Stimulated activated CD4-positive, alpha-beta T cell treated with anti-CD3 and anti-CD28 coated beads, TNF-alpha, amount 100 ng/mL, for 1 hour (primary cell): Measurements from ENCODE around the gene MFSD1.

Experiments
- DNase-seq, 3 donors: peaks; one replicate each; pipeline ENCODE4 v3.0.0-alpha.2; 2020; ENCODE audit warnings: low read depth in 3 of 3, low spot score in 1 of 3

The MFSD1 gene

DNA sequence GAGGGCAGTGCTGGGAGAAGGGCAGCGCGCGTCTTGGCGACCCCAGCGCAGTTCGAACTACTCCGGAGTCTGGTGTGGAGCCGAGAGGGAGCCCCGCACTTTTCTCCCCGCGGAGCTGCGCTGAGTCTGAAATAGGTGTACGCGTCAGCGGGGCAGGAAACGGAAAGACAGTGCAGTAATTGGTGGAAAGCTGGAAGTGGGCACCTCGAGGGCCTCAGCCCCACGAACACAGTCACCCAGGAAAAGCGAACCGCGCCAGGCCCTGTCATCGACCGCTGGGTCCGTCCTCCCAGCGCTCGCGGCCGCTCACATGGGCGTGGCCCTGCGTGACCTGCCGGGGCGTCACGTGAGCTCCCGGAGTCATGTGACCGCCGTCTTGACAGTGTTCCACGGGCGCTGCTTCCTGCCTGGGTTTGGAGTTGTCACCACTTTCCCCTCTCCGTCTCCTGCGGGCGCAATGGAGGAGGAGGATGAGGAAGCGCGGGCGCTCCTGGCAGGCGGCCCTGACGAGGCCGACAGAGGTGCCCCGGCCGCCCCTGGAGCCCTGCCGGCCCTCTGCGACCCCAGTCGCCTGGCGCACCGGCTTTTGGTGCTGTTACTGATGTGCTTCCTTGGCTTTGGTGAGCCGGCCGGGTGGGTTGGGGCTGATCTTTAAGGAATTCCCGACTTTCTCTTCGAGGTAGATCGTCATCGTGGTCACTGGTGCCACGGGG, at the start of gene MFSD1:
Gene MFSD1, plus strand, starts transcription at position 359 of the 713 bp plus-strand sequence. Its CDS starts 99 bp downstream, at position 458.
- peak; percentile 66 to 70 (median 68) for DNase-seq

GRCh38 chr3:158753854-158754253, 48.0 kb upstream of the MFSD1 start:
- no peak for DNase-seq

DNA sequence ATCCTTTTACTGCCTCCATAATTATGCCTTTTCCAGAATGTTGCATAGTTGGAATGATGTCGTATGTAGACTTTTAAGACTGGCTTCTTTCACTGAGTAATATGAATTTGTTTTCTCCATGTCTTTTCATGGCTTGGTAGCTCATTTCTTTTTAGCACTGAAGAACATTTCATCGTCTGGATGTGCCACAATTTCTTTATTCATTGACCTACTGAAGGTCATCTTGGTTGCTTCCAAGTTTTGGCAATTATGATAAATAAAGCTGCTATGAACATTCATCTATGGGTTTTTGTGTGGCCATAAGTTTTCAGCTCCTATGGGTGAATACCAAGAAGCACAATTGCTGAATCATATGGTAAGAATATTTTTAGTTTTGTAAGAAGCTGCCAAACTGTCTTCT, 46.4 kb upstream of the MFSD1 start:
- DNase-seq, result no peak

DNA sequence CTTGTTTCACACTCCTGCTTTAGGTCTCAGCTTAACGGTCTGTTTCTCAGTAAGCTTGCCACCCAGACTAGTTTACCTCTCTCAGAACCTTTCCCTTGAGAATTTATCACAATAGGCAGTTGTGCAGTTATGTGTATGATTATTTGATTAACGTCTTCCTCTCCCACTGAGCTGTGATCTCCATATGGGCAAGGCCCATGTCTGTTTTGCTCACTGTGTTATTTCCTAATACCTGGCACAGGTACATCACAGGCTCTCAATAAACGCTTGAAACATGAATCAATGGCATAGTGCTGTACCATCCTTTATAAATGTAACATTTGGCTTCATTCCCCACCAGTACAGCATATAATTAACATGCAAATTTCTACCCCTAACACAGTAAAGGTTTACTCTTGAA, 40.5 kb upstream of the MFSD1 start:
- DNase-seq, result no peak

DNA sequence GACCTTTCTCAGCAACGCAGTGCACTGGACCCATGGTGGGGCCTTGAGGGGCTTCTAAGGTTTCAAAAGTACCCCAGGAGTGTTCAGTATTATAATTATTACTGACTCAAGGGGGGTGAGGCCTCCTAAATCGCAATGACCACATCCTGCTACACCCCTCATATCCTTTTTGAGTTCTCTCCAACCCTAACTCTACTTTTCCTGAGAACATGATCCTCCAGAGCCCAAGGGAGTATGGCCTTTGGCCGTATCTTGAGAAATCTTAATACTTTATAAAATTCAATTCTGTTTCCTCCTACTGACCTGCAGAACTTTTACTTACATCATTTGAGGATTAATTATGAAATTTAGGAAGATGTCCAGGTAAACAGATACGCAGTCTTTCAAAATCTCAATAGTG, 39.2 kb upstream of the MFSD1 start:
- DNase-seq, result no peak

GRCh38 chr3:158763421-158763820, 38.4 kb upstream of the MFSD1 start:
- DNase-seq, result no peak

- no peak for DNase-seq
Measured at GRCh38 chr3:158765518-158766205, 36.2 kb upstream of the MFSD1 start.

DNA sequence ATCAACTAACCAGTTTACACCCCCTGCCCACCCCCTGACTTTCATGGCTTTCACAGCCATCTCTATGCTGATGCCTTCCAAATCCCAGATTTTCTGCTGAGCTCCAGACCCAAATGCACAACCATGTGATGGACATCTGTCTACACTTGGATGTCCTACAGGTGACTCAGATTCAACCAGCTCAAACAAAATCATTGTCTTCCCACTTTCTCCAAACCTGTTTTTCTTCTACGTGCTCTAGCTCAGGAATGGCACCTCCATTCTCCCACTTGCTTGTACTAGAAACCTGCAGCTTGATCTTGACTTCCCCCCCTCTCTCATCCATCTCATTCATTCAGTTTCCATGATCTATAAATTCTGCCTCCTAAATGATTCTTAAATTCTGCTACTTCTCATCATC, 35.5 kb upstream of the MFSD1 start:
- DNase-seq, result no peak

- DNase-seq, result no peak
Measured at GRCh38 chr3:158768361-158768787, 33.5 kb upstream of the MFSD1 start.

DNA sequence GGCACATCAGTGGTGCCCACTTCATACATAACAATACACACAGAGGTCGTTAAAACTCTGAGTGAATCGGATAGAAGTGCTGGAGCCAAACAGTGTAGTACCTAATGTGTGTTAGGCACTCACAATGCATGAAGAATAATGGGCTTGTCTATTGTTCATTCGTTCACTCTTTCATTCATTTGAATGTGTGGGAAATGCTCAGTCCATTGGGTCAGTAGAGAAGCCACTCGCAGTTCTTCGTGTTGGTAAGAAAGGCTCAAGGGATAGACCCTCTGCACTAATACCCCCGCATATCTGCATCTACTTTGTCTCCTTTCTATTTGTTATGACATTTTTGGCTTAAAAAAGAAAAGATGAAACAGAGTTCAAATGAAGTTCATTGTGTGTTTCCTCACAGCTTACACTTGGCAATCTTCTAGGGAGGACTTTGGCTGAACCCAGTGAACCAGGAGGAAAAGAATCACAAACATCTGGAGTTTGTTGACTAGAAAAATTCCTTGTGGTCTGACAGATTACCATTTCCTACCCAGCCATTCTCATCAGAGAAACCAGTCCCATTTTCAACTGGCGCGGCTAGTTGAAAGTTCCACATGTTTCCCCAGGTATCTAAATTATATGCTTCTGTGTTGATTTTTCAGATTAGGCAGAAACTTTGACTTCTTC, 32.8 kb upstream of the MFSD1 start:
- no peak for DNase-seq

DNA sequence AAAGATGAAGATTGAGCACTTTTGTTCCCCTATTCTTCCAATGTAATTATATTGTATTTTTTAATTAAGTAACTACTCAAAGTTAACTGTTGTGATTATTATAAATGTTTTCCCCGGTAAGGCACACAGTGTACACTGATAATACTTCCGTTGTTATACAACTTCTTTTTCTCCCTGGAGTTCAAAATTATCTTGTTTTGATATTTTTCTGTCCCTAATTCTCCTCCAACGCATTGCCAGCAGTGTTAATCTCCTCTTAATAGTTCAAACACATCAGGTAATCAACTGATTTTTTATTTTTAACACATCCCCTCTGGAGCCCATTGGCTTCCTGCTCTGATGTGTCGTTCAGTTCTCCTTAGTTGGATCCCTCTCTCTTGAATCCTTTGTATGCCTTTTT, 32.3 kb upstream of the MFSD1 start:
- no peak for DNase-seq

DNA sequence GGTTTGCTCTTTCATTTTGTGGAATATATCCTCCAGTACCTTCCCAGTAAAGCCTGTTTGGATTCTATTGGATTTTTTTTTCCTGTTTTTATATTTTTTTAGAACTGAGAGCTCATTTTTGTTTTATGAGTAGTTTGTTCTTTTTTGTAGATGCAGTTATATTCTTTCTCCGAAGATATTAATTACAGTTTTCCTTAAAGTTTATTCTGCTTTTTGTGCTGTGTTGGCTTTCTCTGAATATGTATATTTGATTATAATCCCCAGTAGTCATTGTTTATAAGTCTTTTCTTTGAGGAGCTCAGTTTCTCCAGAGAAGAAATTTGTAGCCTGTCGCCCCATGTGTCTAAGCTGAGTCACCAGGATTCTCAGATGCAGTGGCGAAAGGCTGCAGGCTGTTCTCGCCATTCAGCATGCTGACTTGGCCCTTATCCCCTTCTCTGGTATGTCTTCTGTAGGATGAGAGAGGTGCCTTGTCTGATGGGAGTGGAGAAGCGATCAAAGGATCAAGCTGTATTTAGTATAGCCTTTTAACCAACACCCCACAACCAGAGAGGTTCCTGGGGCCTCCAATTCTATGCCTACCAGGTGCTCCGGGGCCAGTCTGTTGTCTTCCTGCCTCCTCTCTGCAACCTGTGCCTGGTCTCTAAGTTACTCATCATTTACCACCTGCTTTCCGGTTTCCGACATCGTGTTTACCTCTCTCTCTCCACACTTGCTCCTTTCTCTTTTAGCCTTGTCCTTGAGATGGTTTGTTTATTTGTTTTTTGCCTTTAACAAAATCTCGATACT, 31.7 kb upstream of the MFSD1 start:
- DNase-seq, result no peak

GRCh38 chr3:158770741-158771350, 31.0 kb upstream of the MFSD1 start:
- DNase-seq, result no peak

GRCh38 chr3:158771577-158771976, 30.3 kb upstream of the MFSD1 start:
- no peak for DNase-seq

DNA sequence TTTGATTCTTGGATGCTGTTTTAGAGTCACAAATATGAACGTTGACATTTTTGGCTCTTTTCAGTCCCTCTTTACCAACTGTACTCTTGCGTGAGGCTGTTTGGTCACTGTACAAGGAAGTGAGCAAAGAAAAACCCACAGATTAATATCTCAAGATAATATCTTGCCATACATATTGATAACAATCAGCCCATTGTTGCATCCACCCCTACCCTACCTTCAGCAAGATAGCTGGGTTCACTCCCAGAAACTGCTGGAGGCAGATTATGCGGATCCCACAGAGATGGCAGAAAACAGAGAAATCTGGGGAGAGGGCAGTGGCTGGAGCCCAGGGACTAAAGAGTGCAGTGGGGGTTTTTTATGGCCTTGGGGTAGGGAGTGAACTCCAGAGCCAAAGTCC, 29.9 kb upstream of the MFSD1 start:
- DNase-seq, result no peak

- DNase-seq, result no peak
Measured at GRCh38 chr3:158773166-158773565, 28.7 kb upstream of the MFSD1 start.

DNA sequence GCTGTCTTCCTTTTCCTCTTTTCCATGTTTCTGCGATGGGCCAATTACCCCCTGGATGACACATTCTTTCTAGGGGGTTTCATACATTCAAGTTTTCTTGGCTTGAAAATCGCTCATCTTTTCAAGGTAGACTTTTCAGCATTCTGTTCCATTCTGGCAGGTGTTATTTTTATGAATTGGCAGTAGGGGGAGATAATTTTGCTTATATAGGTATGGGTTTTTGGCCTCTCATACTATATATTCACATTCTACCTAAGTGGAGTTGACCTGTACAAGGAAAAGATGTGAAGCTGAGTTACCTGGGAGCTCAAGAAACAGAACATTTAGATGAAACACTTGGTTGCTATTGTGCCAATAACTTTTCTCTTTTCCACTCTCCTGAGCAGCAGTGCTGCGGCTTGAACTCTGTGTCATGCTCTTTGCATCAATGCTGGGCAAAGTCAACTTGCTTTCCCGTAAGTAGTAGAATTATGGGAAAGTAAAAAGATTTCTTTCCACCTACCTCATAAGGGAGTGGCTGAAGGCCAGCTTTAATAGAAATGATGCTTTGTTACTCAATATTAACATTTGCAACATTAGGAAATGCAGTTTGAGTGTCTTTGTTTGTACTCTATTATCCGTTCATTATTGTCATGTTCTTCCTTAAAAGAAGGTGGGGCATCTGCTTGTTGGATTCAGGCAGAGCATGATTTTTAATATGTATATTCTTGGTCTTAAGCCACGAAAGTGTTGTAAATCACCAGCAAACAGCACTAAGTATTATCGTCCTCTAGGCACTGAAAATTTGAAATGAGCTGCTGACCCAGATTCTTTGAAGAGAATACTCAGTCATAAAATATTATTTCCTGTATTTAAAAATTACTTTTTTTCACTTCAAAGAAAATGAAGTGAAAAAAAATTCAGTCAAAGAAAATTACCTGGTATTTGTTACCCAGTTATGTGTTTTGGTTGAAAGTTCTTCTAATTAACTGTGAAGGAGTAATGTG, 27.7 kb upstream of the MFSD1 start:
- DNase-seq, result no peak

GRCh38 chr3:158774965-158775364, 26.9 kb upstream of the MFSD1 start:
- no peak for DNase-seq

GRCh38 chr3:158775426-158776410, 26.1 kb upstream of the MFSD1 start:
- DNase-seq, result no peak
